H9 (cell line): ENCODE data around the gene DUSP16. TPM values are rescaled to one million over a fixed set of nuclear protein-coding genes. Genes with fewer than 3 reads are reported as not detected.

Source experiments
- DNase-seq: peaks from one replicate; pipeline ENCODE4 v3.0.0-alpha.2; 2017
- H2AFZ ChIP-seq: one replicate; pipeline ENCODE4 v1.6.1; 2013; ENCODE audit warnings: mild to moderate bottlenecking, low read length, control low read depth, moderate library complexity
- H2AK5ac ChIP-seq: 2 replicates; pipeline ENCODE4 v1.6.1; 2013; ENCODE audit warnings: low read length, control low read depth, mixed read lengths; ENCODE audit not compliant: insufficient read length
- H2BK120ac ChIP-seq: one replicate; pipeline ENCODE4 v1.6.1; 2013; ENCODE audit warnings: low read depth, mild to moderate bottlenecking, low read length, control low read depth, inconsistent platforms; ENCODE audit not compliant: poor library complexity, severe bottlenecking
- H2BK12ac ChIP-seq: 2 replicates; pipeline ENCODE4 v1.6.1; 2013; ENCODE audit warnings: low read length, control low read depth, mixed read lengths, low read depth; ENCODE audit not compliant: insufficient read length
- H2BK15ac ChIP-seq: 2 replicates; pipeline ENCODE4 v1.6.1; 2013; ENCODE audit warnings: low read depth, low read length, control low read depth
- H2BK20ac ChIP-seq: one replicate; pipeline ENCODE4 v1.6.1; 2013; ENCODE audit warnings: low read depth, mild to moderate bottlenecking, low read length, control low read depth, inconsistent platforms; ENCODE audit not compliant: poor library complexity, severe bottlenecking
- H2BK5ac ChIP-seq: 2 replicates; pipeline ENCODE4 v1.6.1; 2013; ENCODE audit warnings: low read length, control low read depth, mixed read lengths; ENCODE audit not compliant: insufficient read length
- H3K14ac ChIP-seq: 2 replicates; pipeline ENCODE4 v1.6.1; 2013; ENCODE audit warnings: low read length, control low read depth; ENCODE audit not compliant: insufficient read depth
- H3K18ac ChIP-seq: 2 replicates; pipeline ENCODE4 v1.6.1; 2013; ENCODE audit warnings: low read depth, mild to moderate bottlenecking, mixed read lengths, low read length, control low read depth; ENCODE audit not compliant: insufficient read length
- H3K23ac ChIP-seq: 2 replicates; pipeline ENCODE4 v1.6.1; 2013; ENCODE audit warnings: low read length, control low read depth, mixed read lengths, low read depth; ENCODE audit not compliant: insufficient read length
- H3K23me2 ChIP-seq: 2 replicates; pipeline ENCODE4 v1.6.1; 2013; ENCODE audit warnings: low read depth, mild to moderate bottlenecking, mixed read lengths, low read length, control low read depth; ENCODE audit not compliant: insufficient read length, poor library complexity, severe bottlenecking
- H3K27ac ChIP-seq: 2 replicates; pipeline ENCODE4 v1.5.1; 2013; ENCODE audit warnings: low read length, control low read depth, mixed read lengths, low read depth; ENCODE audit not compliant: insufficient read length
- H3K27me3 ChIP-seq: 2 replicates; pipeline ENCODE4 v1.6.1; 2013; ENCODE audit warnings: low read length, control low read depth, inconsistent platforms; ENCODE audit not compliant: insufficient read depth
- H3K4ac ChIP-seq: 2 replicates; pipeline ENCODE4 v1.6.1; 2013; ENCODE audit warnings: low read depth, mild to moderate bottlenecking, control low read depth, inconsistent platforms, low read length, moderate library complexity
- H3K4me1 ChIP-seq: 2 replicates; pipeline ENCODE4 v1.6.1; 2013; ENCODE audit warnings: low read length, control low read depth, inconsistent platforms; ENCODE audit not compliant: insufficient read depth
- H3K4me2 ChIP-seq: 2 replicates; pipeline ENCODE4 v1.6.1; 2013; ENCODE audit warnings: low read length, control low read depth, mixed read lengths; ENCODE audit not compliant: insufficient read length, insufficient read depth
- H3K56ac ChIP-seq: 2 replicates; pipeline ENCODE4 v1.6.1; 2013; ENCODE audit warnings: low read depth, mild to moderate bottlenecking, mixed read lengths, low read length, control low read depth; ENCODE audit not compliant: insufficient read length
- H3K79me1 ChIP-seq: 2 replicates; pipeline ENCODE4 v1.6.1; 2013; ENCODE audit warnings: low read depth, mild to moderate bottlenecking, moderate library complexity, low read length, control low read depth, inconsistent platforms; ENCODE audit not compliant: insufficient read depth, poor library complexity, severe bottlenecking
- H3K79me2 ChIP-seq: 2 replicates; pipeline ENCODE4 v1.6.1; 2013; ENCODE audit warnings: low read length, control low read depth, inconsistent platforms; ENCODE audit not compliant: insufficient read depth
- H3K9ac ChIP-seq: 2 replicates; pipeline ENCODE4 v1.6.1; 2013; ENCODE audit warnings: low read length, control low read depth, mixed read lengths; ENCODE audit not compliant: insufficient read length; ENCODE audit errors: extremely low read depth
- H3K9me3 ChIP-seq: one replicate; pipeline ENCODE4 v1.6.1; 2013; ENCODE audit warnings: low read depth, low read length, inconsistent platforms; ENCODE audit not compliant: control insufficient read depth
- H3T11ph ChIP-seq: one replicate; pipeline ENCODE4 v1.6.1; 2013; ENCODE audit warnings: mild to moderate bottlenecking, low read length, control low read depth, inconsistent platforms
- H4K20me1 ChIP-seq: one replicate; pipeline ENCODE4 v1.6.1; 2013; ENCODE audit not compliant: control insufficient read depth, insufficient read length, insufficient read depth
- H4K5ac ChIP-seq: 2 replicates; pipeline ENCODE4 v1.6.1; 2013; ENCODE audit warnings: low read depth, mild to moderate bottlenecking, mixed read lengths, low read length, control low read depth; ENCODE audit not compliant: insufficient read length
- H4K8ac ChIP-seq: replicated peaks from 2 replicates; pipeline ENCODE4 v1.6.1; 2013; ENCODE audit warnings: low read length, control low read depth, mixed read lengths, low read depth; ENCODE audit not compliant: insufficient read length
- H4K91ac ChIP-seq: 2 replicates; pipeline ENCODE4 v1.6.1; 2013; ENCODE audit warnings: low read depth, mild to moderate bottlenecking, moderate library complexity, mixed read lengths, low read length, control low read depth; ENCODE audit not compliant: insufficient read length
- H3K27ac Mint-ChIP-seq, 3 experiments: 2 replicates in 2 of 3; 3 replicates in 1 of 3; pipeline ENCODE4 v1.8.0; 2020 to 2021; ENCODE audit warnings: mixed read lengths in 3 of 3, mild to moderate bottlenecking in 1 of 3, moderate library complexity in 1 of 3
- H3K27me3 Mint-ChIP-seq: 2 replicates; pipeline ENCODE4 v1.8.0; 2021; ENCODE audit warnings: low read depth, mild to moderate bottlenecking, moderate library complexity, mixed read lengths
- H3K36me3 Mint-ChIP-seq, 3 experiments: 2 replicates in 2 of 3; 3 replicates in 1 of 3; pipeline ENCODE4 v1.8.0; 2020 to 2021; ENCODE audit warnings: low read depth in 3 of 3, mixed read lengths in 3 of 3; ENCODE audit not compliant: insufficient read depth in 1 of 3
- H3K4me1 Mint-ChIP-seq, 2 experiments: 2 replicates each; pipeline ENCODE4 v1.8.0; 2020; ENCODE audit warnings: mixed read lengths in 2 of 2
- H3K4me3 Mint-ChIP-seq, 2 experiments: 2 replicates in 1 of 2; 3 replicates in 1 of 2; pipeline ENCODE4 v1.8.0; 2020 to 2021; ENCODE audit warnings: mild to moderate bottlenecking in 2 of 2, mixed read lengths in 2 of 2, moderate library complexity in 1 of 2
- H3K9me3 Mint-ChIP-seq, 2 experiments: 2 replicates in 1 of 2; 3 replicates in 1 of 2; pipeline ENCODE4 v1.8.0; 2020; ENCODE audit warnings: mild to moderate bottlenecking in 2 of 2, mixed read lengths in 2 of 2, moderate library complexity in 1 of 2
- WGBS: extraction: QIAGEN DNeasy Blood & Tissue Kit; methylation state at CpG from one replicate; pipeline ENCODE4 v1.1.7; 2013; ENCODE audit warnings: missing lambda C conversion rate, low lambda C conversion rate, mixed read lengths; ENCODE audit not compliant: insufficient read length; ENCODE audit errors: extremely low coverage; 5-methylcytosine and 5-hydroxymethylcytosine counted together
- total RNA-seq: library from RNA; stranded (reverse); gene quantifications from 2 replicates; pipeline ENCODE4 v1.2.1, GENCODE V29; 2021
- TF ChIP-seq, protein P1 (sequence below): fragments of 200-600 bp; sonication (generic); conservative IDR thresholded peaks from 3 replicates; pipeline ENCODE4 v1.8.0; 2021; ENCODE audit warnings: antibody characterized with exemption, mild to moderate bottlenecking

The DUSP16 gene
- total RNA-seq, 1 experiment from 2014 or later = 64.0 TPM

- Histone ChIP-seq H3K4ac (no peak overlapping the region), H2AFZ (no peak overlapping the region), H3K4me2 (no peak overlapping the region), H4K8ac (no peak overlapping the region), H4K91ac (no peak overlapping the region), H3K4me1 (peaks cover 13% of the 10 kb centered on the region), H3K56ac (no peak overlapping the region), H4K5ac (no peak overlapping the region), H2BK120ac (no peak overlapping the region), H3K14ac (no peak overlapping the region), H2BK12ac (no peak overlapping the region), H3T11ph (no peak overlapping the region), H3K27ac (no peak overlapping the region), H3K9ac (no peak overlapping the region), H4K20me1 (no peaks in the 10 kb centered on the region), H3K23ac (no peak overlapping the region), H3K23me2 (no peaks in the 10 kb centered on the region), H2BK20ac (no peak overlapping the region), H3K9me3 (no peaks in the 10 kb centered on the region), H3K79me2 (peaks cover 4% of the 10 kb centered on the region; the same call in 1 of the 2 replicates), H3K79me1 (peaks cover 2% of the 10 kb centered on the region), H3K18ac (no peak overlapping the region), H2BK15ac (no peak overlapping the region), H3K27me3 (no peaks in the 10 kb centered on the region), H2AK5ac (no peak overlapping the region), H2BK5ac (no peak overlapping the region)
- no peak for DNase-seq
- H3K9me3 Mint-ChIP-seq = no peaks in the 10 kb centered on the region
- WGBS = no CpG with 5 or more reads among the region's 2 CpGs
- H3K36me3 Mint-ChIP-seq = peaks cover 0 to 5% (median 5%) of the 10 kb centered on the region in 3 experiments; a peak in 5 of 7 replicates
- no peak overlapping the region for H3K27ac Mint-ChIP-seq
- H3K4me3 Mint-ChIP-seq = no peak overlapping the region
- peaks cover 53 to 56% of the 10 kb centered on the region in 2 experiments for H3K4me1 Mint-ChIP-seq
- H3K27me3 Mint-ChIP-seq = no peaks in the 10 kb centered on the region
- TF ChIP-seq, protein P1, sequence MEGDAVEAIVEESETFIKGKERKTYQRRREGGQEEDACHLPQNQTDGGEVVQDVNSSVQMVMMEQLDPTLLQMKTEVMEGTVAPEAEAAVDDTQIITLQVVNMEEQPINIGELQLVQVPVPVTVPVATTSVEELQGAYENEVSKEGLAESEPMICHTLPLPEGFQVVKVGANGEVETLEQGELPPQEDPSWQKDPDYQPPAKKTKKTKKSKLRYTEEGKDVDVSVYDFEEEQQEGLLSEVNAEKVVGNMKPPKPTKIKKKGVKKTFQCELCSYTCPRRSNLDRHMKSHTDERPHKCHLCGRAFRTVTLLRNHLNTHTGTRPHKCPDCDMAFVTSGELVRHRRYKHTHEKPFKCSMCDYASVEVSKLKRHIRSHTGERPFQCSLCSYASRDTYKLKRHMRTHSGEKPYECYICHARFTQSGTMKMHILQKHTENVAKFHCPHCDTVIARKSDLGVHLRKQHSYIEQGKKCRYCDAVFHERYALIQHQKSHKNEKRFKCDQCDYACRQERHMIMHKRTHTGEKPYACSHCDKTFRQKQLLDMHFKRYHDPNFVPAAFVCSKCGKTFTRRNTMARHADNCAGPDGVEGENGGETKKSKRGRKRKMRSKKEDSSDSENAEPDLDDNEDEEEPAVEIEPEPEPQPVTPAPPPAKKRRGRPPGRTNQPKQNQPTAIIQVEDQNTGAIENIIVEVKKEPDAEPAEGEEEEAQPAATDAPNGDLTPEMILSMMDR = no peak
Measured at GRCh38 chr12:12510551-12510950, 52.1 kb downstream of the DUSP16 start.
